Body of pancreas (tissue), 4 donors: Measurements from ENCODE around the gene FSD2.

ENCODE experiments used
- POLR2A ChIP-seq, 3 donors: fragments of 450-650 bp; IDR thresholded peaks; one replicate each; pipeline ENCODE4 v1.6.1; 2016; ENCODE audit warnings: antibody characterized with exemption in 3 of 3, mild to moderate bottlenecking in 2 of 3
- TF ChIP-seq, protein P1 (sequence below), 7 experiments: fragments of 450-650 bp in 4 of 7; fragments of 200-600 bp in 3 of 7; sonication (generic) in 3 of 7; IDR thresholded peaks; one replicate each; pipeline ENCODE4 v1.5.1; 2016 to 2019; ENCODE audit warnings: antibody characterized with exemption in 7 of 7

DNA sequence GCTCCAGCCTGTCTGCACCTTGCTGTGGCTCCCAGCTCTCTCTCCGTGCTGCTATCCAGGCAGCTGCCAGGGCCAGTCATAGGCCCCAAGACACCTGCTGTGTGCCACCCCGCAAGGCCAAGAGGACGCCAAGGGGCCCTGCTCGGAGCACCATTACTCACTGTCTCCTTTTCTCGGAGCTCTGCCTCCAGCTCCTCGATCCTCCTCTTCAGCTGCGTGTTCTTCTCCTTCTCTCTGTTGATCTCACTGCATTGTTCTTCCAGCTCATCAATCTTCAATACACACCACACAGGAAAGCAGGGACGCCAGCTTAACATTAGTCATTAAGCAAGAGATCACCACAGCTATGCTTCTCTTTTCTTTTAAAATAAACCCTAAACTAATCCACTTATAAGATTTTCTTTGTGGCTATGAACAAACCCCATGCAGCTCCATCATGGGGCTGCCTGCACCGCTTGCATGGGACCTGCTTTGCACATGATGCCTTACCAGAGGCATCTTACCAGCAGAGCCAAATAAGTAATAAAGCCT lies 46.2 kb upstream of the FSD2 start:
- TF ChIP-seq, protein P1, sequence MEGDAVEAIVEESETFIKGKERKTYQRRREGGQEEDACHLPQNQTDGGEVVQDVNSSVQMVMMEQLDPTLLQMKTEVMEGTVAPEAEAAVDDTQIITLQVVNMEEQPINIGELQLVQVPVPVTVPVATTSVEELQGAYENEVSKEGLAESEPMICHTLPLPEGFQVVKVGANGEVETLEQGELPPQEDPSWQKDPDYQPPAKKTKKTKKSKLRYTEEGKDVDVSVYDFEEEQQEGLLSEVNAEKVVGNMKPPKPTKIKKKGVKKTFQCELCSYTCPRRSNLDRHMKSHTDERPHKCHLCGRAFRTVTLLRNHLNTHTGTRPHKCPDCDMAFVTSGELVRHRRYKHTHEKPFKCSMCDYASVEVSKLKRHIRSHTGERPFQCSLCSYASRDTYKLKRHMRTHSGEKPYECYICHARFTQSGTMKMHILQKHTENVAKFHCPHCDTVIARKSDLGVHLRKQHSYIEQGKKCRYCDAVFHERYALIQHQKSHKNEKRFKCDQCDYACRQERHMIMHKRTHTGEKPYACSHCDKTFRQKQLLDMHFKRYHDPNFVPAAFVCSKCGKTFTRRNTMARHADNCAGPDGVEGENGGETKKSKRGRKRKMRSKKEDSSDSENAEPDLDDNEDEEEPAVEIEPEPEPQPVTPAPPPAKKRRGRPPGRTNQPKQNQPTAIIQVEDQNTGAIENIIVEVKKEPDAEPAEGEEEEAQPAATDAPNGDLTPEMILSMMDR (IDR thresholded peaks at IDR 0.05), result no peak
- no peak for TF ChIP-seq POLR2A (IDR thresholded peaks at IDR 0.05)
